Raji (cell line): ENCODE data around the gene PLXDC1.

ENCODE experiments used
- POLR2A ChIP-seq: IDR thresholded peaks from 2 replicates; pipeline ENCODE4 v1.6.1; 2011; ENCODE audit warnings: low read depth, low read length, control low read depth; ENCODE audit not compliant: insufficient read depth

PLXDC1 gene

GRCh38 chr17:39147221-39148185 lies 3.9 kb downstream of the PLXDC1 start:
- TF ChIP-seq POLR2A: no peak

DNA sequence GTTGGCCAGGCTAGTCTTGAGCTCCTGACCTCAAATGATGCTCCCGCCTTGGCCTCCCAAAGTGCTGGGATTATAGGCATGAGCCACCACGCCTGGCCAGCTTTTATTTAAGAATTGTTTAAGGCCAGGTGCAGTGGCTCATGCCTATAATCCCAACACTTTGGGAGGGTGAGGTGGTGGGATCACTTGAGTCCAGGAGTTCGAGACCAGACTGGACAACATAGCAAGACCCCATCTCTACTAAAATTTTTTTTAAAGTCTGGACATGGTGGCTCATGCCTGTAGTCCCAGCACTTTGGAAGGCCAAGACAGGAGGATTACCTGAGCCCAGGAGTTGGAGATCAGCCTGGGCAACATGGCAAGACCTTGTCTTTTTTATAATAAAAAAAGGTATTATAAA lies 5.2 kb downstream of the PLXDC1 start:
- TF ChIP-seq POLR2A: no peak

GRCh38 chr17:39145143-39145542 lies 6.3 kb downstream of the PLXDC1 start:
- TF ChIP-seq POLR2A: no peak

DNA sequence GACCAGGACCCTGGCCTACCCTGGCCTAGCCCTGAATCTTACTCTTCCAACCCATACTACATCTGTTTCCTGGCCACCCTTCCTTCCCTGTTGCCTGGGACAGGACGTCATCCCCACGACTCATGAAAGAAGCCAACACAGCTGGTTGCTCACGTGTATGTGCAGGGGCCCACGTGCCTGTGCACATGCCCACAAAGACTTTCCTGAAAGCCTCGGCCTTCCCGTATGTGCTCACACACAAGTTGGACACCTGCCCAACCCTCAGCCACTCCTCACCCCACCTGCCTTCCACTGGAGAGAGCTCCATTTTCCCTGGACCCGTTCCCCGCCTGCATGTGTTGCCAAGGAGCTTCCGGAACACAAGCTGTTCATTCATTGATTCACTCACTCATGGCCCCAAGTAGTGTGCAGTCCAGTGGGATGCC lies 7.0 kb downstream of the PLXDC1 start:
- TF ChIP-seq POLR2A: no peak

DNA sequence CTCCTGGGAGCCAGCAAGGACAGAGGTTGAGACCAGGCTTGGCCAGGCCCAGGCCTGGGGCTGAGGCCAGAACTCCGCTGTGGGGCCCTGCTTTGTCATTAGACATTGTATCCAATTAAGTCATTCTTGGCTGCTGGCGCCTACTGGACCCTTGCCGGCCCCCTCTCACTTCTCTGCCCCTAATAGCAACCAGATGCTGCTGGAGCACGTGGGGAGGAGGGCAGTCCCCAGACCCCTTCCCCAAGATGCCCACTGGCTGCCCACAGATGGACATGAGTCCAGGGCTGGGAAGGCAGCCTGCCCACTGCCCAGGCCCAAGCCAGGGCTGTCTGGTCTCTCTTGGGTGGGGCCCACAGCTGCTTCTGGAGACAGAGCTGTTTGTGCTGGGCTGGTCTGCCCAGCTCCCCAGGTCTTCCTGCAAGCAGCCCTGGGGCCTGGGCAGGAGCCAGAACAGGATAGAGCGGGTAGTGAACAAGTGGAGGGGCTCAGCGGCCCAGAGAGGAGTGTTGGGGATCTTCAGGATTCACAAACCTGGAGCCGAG lies 7.8 kb downstream of the PLXDC1 start:
- no peak for TF ChIP-seq POLR2A

DNA sequence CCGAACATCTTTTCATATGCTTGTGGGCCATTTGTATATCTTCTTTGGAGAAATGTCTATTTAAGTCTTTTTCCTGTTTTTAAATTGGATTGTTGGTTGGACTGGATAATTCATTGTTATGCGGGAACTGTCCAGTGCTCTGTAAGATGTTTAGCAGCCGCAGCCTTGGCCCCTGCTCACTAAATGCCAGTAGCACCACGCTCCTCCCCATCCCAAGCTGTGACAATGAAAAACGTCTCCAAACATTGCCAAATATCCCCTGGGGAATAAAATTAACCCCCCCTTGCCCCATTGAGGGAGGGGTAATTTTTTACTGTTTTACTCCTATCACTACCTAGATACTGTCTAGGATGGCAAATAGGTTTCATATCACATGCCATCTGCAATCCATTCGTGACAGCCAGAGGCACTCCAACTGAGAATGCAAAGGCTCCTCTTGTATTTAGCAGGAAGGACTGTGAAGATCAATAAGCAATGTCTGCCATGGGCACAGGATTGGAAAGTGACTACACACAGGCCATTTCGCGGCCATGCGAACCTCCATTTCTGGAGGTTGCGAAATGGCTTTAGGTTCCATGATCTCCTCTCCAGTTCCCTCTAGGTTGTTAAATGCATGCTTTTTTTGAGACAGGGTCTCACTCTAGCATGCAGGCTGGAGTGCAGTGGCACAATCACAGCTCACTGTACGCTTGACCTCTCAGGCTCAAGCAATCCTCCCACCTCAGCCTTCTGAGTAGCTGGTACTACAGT lies 9.3 kb downstream of the PLXDC1 start:
- TF ChIP-seq POLR2A: no peak

- TF ChIP-seq POLR2A: no peak
These were observed 10.1 kb downstream of the PLXDC1 start for GRCh38 chr17:39141294-39141693.

- TF ChIP-seq POLR2A: no peak
These were observed 11.9 kb downstream of the PLXDC1 start for GRCh38 chr17:39139561-39139960.

DNA sequence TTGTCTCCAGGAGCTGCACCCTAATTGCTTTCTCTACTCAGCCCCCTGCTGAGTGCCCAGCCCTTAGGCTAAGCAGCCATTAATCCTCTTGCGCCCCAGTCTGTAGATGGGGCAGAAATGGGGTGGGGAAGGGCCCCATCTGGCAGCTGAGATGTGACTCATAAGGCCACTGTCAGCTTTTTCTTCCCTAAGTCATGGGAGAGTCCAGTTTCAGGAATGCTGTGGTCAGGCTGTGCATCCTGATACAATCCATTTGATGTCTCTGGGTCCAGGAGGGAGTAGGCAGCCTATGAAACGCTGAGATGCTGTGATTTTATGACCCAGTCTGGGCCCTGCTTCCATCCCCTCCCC lies 12.3 kb downstream of the PLXDC1 start:
- TF ChIP-seq POLR2A: no peak

GRCh38 chr17:39138431-39139160 lies 12.8 kb downstream of the PLXDC1 start:
- no peak for TF ChIP-seq POLR2A

DNA sequence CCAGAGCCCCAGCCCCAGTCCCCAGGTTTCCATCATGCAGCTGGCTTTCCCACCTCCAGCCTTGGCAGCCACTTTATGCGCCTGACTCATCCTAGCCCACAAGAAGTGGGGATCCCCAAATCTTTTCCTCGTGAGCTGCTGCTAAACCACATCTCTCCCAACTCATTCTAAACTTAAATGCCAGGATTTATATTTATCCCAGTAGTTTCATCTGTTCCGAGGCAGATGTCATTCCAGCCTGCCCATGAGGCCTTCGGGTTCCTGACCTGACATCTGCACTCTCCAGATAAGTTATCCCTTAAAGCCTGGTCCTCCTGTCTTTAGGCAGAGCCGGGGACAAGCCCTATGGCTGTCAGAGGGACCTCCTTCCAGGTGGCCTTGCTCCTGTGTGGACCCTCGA lies 16.6 kb downstream of the PLXDC1 start:
- TF ChIP-seq POLR2A: no peak

DNA sequence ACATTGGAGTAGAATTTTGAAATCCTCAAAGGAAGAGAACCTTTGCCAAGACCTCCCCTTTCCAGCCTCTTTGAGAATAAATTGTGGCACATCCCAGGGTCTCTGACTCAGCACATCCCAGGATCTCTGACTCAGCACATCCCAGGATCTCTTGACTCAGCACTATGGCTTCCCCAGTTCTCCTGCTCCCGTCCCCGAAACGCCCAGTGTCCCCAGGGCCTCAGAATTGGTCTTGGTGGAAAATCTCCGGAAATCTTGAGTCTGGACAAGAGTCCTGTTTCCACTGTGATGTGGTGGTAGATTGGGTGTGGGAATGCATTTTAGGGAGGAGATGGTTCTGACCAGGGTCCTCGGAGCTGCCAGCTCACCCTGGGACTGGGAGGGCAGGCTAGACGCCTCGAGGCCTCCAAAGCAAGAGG lies 19.2 kb downstream of the PLXDC1 start:
- TF ChIP-seq POLR2A: no peak

- TF ChIP-seq POLR2A: no peak
These were observed 19.8 kb downstream of the PLXDC1 start for GRCh38 chr17:39131616-39132015.

DNA sequence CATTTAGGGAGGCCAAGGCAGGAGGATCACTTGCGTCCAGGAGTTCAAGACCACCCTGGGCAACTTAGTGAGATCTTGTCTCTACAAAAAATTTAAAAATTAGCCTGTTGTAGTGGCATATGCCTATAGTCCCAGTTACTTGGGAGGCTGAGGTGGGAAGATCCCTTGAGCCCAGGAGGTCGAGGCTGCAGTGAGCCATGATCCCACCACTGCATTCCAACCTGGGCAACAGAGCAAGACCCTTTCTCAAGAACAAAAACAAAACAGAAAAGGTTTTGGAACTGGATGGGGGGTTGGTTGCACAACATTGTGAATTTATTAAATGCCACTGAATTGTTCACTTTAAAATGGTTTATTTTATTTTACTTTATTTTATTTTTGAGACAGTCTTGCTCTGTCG lies 21.2 kb downstream of the PLXDC1 start:
- no peak for TF ChIP-seq POLR2A

- TF ChIP-seq POLR2A: no peak
These were observed 25.0 kb downstream of the PLXDC1 start for GRCh38 chr17:39126436-39126835.
